SU-DHL-6 (cell line): Measurements from ENCODE around the gene CDC42BPA.

Experiments
- H2AFZ ChIP-seq: fragments of 200-600 bp; sonication (generic); 2 replicates; pipeline ENCODE4 v1.6.1; 2014; ENCODE audit warnings: low read depth, mild to moderate bottlenecking, moderate library complexity, mixed read lengths, antibody characterized with exemption, low read length; ENCODE audit not compliant: severe bottlenecking
- H3F3A ChIP-seq: fragments of 200-600 bp; shearing (Covaris generic); 2 replicates; pipeline ENCODE4 v1.6.0; 2016; ENCODE audit warnings: antibody characterized with exemption, mild to moderate bottlenecking; ENCODE audit not compliant: insufficient read depth
- H3K27ac ChIP-seq: fragments of 200-600 bp; sonication (generic); 2 replicates; pipeline ENCODE4 v1.5.1; 2016; ENCODE audit warnings: low read depth, mild to moderate bottlenecking, low read length, moderate library complexity, mixed read lengths
- H3K27me3 ChIP-seq: fragments of 200-600 bp; sonication (generic), shearing (Covaris generic); 2 replicates; pipeline ENCODE4 v1.6.0; 2014; ENCODE audit warnings: mild to moderate bottlenecking, low read length
- H3K36me3 ChIP-seq: fragments of 200-600 bp; sonication (generic); 2 replicates; pipeline ENCODE4 v1.6.1; 2014; ENCODE audit warnings: mild to moderate bottlenecking, low read length, mixed read lengths
- H3K4me2 ChIP-seq: fragments of 300-600, 200-600 bp; shearing (Covaris generic), sonication (generic); 2 replicates; pipeline ENCODE4 v1.6.0; 2014; ENCODE audit warnings: low read length, low read depth, mild to moderate bottlenecking; ENCODE audit not compliant: poor library complexity, severe bottlenecking
- H3K4me3 ChIP-seq: fragments of 200-600 bp; sonication (generic); 2 replicates; pipeline ENCODE4 v1.5.1; 2014; ENCODE audit warnings: antibody characterized with exemption, low read length, mild to moderate bottlenecking, mixed read lengths; ENCODE audit not compliant: insufficient read depth, poor library complexity, severe bottlenecking
- H3K79me2 ChIP-seq: fragments of 200-600 bp; sonication (generic); 2 replicates; pipeline ENCODE4 v1.6.1; 2014; ENCODE audit warnings: mild to moderate bottlenecking, low read length, moderate library complexity; ENCODE audit not compliant: insufficient read depth
- H3K9ac ChIP-seq: fragments of 200-600 bp; sonication (generic); 2 replicates; pipeline ENCODE4 v1.7.0; 2014; ENCODE audit warnings: mild to moderate bottlenecking, low read length
- H3K9me2 ChIP-seq: fragments of 200-600 bp; sonication (generic); replicated peaks from 2 replicates; pipeline ENCODE4 v1.6.1; 2014; ENCODE audit warnings: low read length; ENCODE audit not compliant: insufficient read depth
- H3K9me3 ChIP-seq: fragments of 200-600 bp; sonication (generic); 2 replicates; pipeline ENCODE4 v1.6.1; 2014; ENCODE audit warnings: low read length, mixed read lengths; ENCODE audit not compliant: insufficient read depth
- H4K20me1 ChIP-seq: fragments of 200-600 bp; sonication (generic); 2 replicates; pipeline ENCODE4 v1.6.1; 2014; ENCODE audit warnings: low read depth, mild to moderate bottlenecking, antibody characterized with exemption, low read length, moderate library complexity, mixed read lengths
- CTCF ChIP-seq: fragments of 200-600 bp; sonication (generic); IDR thresholded peaks from one replicate; pipeline ENCODE4 v1.5.1; 2017; ENCODE audit warnings: antibody characterized with exemption, mild to moderate bottlenecking, low read length, moderate library complexity; ENCODE audit not compliant: insufficient read depth, poor library complexity, severe bottlenecking
- EZH2phosphoT487 ChIP-seq: fragments of 200-600 bp; sonication (generic), shearing (Covaris generic); conservative IDR thresholded peaks from 2 replicates; pipeline ENCODE4 v1.6.1; 2018; ENCODE audit warnings: mild to moderate bottlenecking, antibody characterized with exemption, low read length, moderate library complexity, mixed read lengths

The CDC42BPA gene

GRCh38 chr1:226988334-226988666 is 330.0 kb downstream of the CDC42BPA start:
- Histone ChIP-seq H3F3A (no peaks in the 10 kb centered on the region), H3K4me2 (no peak overlapping the region), H3K36me3 (no peaks in the 10 kb centered on the region), H3K27ac (no peak overlapping the region), H3K9ac (no peak overlapping the region), H3K27me3 (no peaks in the 10 kb centered on the region), H3K4me3 (no peak overlapping the region), H3K79me2 (no peaks in the 10 kb centered on the region), H2AFZ (no peak overlapping the region), H3K9me3 (no peaks in the 10 kb centered on the region), H4K20me1 (no peaks in the 10 kb centered on the region), H3K9me2 (no peaks in the 10 kb centered on the region)
- TF ChIP-seq CTCF (no peak), EZH2phosphoT487 (no peak)

- TF ChIP-seq CTCF: no peak
- TF ChIP-seq EZH2phosphoT487: no peak
- Histone ChIP-seq H3K9me2 (no peaks in the 10 kb centered on the region), H4K20me1 (no peaks in the 10 kb centered on the region), H3F3A (no peaks in the 10 kb centered on the region), H3K4me3 (no peak overlapping the region), H2AFZ (no peak overlapping the region), H3K4me2 (no peak overlapping the region), H3K9me3 (no peaks in the 10 kb centered on the region), H3K9ac (no peak overlapping the region), H3K79me2 (no peaks in the 10 kb centered on the region), H3K27ac (no peak overlapping the region), H3K36me3 (no peaks in the 10 kb centered on the region), H3K27me3 (no peaks in the 10 kb centered on the region)
These were observed 330.5 kb downstream of the CDC42BPA start for GRCh38 chr1:226987623-226988333.

GRCh38 chr1:226987179-226987536 is 331.1 kb downstream of the CDC42BPA start:
- Histone ChIP-seq H3K9ac (no peak overlapping the region), H3K9me3 (no peaks in the 10 kb centered on the region), H3K36me3 (no peaks in the 10 kb centered on the region), H3K4me3 (no peak overlapping the region), H3K27ac (no peak overlapping the region), H3K9me2 (no peaks in the 10 kb centered on the region), H2AFZ (no peak overlapping the region), H4K20me1 (no peaks in the 10 kb centered on the region), H3K27me3 (no peaks in the 10 kb centered on the region), H3K4me2 (no peak overlapping the region), H3K79me2 (no peaks in the 10 kb centered on the region), H3F3A (no peaks in the 10 kb centered on the region)
- TF ChIP-seq CTCF: no peak
